ENCODE results near the gene FRMD4B. TPM values are rescaled to one million over a fixed set of nuclear protein-coding genes. Genes with fewer than 3 reads are reported as not detected.
"Not testable (repeated sequence)": the region's sequence is repeated elsewhere in the genome, so short reads cannot be mapped to it uniquely, and the experiment has no call there.

Gene FRMD4B
- total RNA-seq, 2 experiments from 2014 or later = 8.3 to 8.9 TPM

- ATAC-seq (ENCODE audit: low read depth) = no peak
- Mint-ChIP-seq H3K9me3 (no peaks in the 10 kb centered on the region), H3K27ac (no peak overlapping the region), H3K4me3 (no peak overlapping the region), H3K27me3 (no peaks in the 10 kb centered on the region), H3K4me1 (no peaks in the 10 kb centered on the region), H3K36me3 (no peaks in the 10 kb centered on the region)
- DNase-seq = no peak
- POLR2A ChIA-PET = no interaction called here
Measured at GRCh38 chr3:69292959-69293574, 92.8 kb downstream of the FRMD4B start.

GRCh38 chr3:69292185-69292584, 93.7 kb downstream of the FRMD4B start:
- Mint-ChIP-seq H3K4me3 (no peak overlapping the region), H3K4me1 (no peaks in the 10 kb centered on the region), H3K36me3 (no peaks in the 10 kb centered on the region), H3K27me3 (no peaks in the 10 kb centered on the region), H3K9me3 (no peaks in the 10 kb centered on the region), H3K27ac (no peak overlapping the region)
- DNase-seq = no peak
- POLR2A ChIA-PET = no interaction called here
- no peak for ATAC-seq (ENCODE audit: low read depth)

GRCh38 chr3:69290430-69290829, 95.5 kb downstream of the FRMD4B start:
- Mint-ChIP-seq H3K27me3 (no peaks in the 10 kb centered on the region), H3K4me3 (no peak overlapping the region), H3K27ac (no peak overlapping the region), H3K4me1 (no peaks in the 10 kb centered on the region), H3K9me3 (no peaks in the 10 kb centered on the region), H3K36me3 (no peaks in the 10 kb centered on the region)
- POLR2A ChIA-PET = no interaction called here
- ATAC-seq (ENCODE audit: low read depth) (no peak), DNase-seq (no peak)

- no peaks in the 10 kb centered on the region for H3K27me3 Mint-ChIP-seq
- POLR2A ChIA-PET = no interaction called here
- H3K9me3 Mint-ChIP-seq = no peaks in the 10 kb centered on the region
- ATAC-seq (ENCODE audit: low read depth) (no peak), DNase-seq (no peak)
- no peak overlapping the region for H3K27ac Mint-ChIP-seq
- no peaks in the 10 kb centered on the region for H3K4me1 Mint-ChIP-seq
- no peak overlapping the region for H3K4me3 Mint-ChIP-seq
- H3K36me3 Mint-ChIP-seq = no peaks in the 10 kb centered on the region
Measured at GRCh38 chr3:69290006-69290405, 95.9 kb downstream of the FRMD4B start.

- no peak for ATAC-seq (ENCODE audit: low read depth)
- DNase-seq = no peak
- Mint-ChIP-seq H3K9me3 (no peaks in the 10 kb centered on the region), H3K4me1 (no peaks in the 10 kb centered on the region), H3K36me3 (peaks cover 1% of the 10 kb centered on the region), H3K27me3 (no peaks in the 10 kb centered on the region), H3K4me3 (no peak overlapping the region), H3K27ac (no peak overlapping the region)
- POLR2A ChIA-PET = no interaction called here
Measured at GRCh38 chr3:69288161-69288895, 97.6 kb downstream of the FRMD4B start.

GRCh38 chr3:69283913-69284611, 101.8 kb downstream of the FRMD4B start:
- no peak overlapping the region for H3K4me3 Mint-ChIP-seq
- POLR2A ChIA-PET = no interaction called here
- H3K36me3 Mint-ChIP-seq = peaks cover 1% of the 10 kb centered on the region
- H3K27ac Mint-ChIP-seq = no peak overlapping the region
- H3K27me3 Mint-ChIP-seq = peaks cover 4% of the 10 kb centered on the region
- H3K4me1 Mint-ChIP-seq = peaks cover 4% of the 10 kb centered on the region
- no peaks in the 10 kb centered on the region for H3K9me3 Mint-ChIP-seq
- no peak for DNase-seq
- ATAC-seq (ENCODE audit: low read depth) = no peak

- no peak for ATAC-seq (ENCODE audit: low read depth)
- Mint-ChIP-seq H3K27ac (no peak overlapping the region), H3K9me3 (no peaks in the 10 kb centered on the region), H3K4me3 (no peak overlapping the region), H3K4me1 (peaks cover 4% of the 10 kb centered on the region), H3K27me3 (peaks cover 4% of the 10 kb centered on the region), H3K36me3 (peaks cover 1% of the 10 kb centered on the region)
- no peak for DNase-seq
- POLR2A ChIA-PET = no interaction called here
Measured at GRCh38 chr3:69283496-69283895, 102.4 kb downstream of the FRMD4B start.

- POLR2A ChIA-PET = no interaction called here
- ATAC-seq (ENCODE audit: low read depth) (peak; percentile 86), DNase-seq (no peak)
- Mint-ChIP-seq H3K9me3 (no peaks in the 10 kb centered on the region), H3K27ac (peak overlapping the region; percentile 10), H3K36me3 (peaks cover 1% of the 10 kb centered on the region), H3K27me3 (peaks cover 4% of the 10 kb centered on the region), H3K4me1 (peaks cover 4% of the 10 kb centered on the region), H3K4me3 (no peak overlapping the region)
Measured at GRCh38 chr3:69282181-69282580, 103.7 kb downstream of the FRMD4B start.

- DNase-seq; H3K4me3 Mint-ChIP-seq; H3K36me3 Mint-ChIP-seq; POLR2A ChIA-PET; H3K9me3 Mint-ChIP-seq; H3K27ac Mint-ChIP-seq; ATAC-seq (ENCODE audit: low read depth); H3K4me1 Mint-ChIP-seq; H3K27me3 Mint-ChIP-seq: not testable (repeated sequence)
Measured at GRCh38 chr3:69277403-69277802, 108.5 kb downstream of the FRMD4B start.

GRCh38 chr3:69276884-69277283, 109.0 kb downstream of the FRMD4B start:
- Mint-ChIP-seq H3K27me3 (peaks cover 4% of the 10 kb centered on the region), H3K27ac (no peak overlapping the region), H3K4me3 (no peak overlapping the region), H3K4me1 (no peaks in the 10 kb centered on the region), H3K36me3 (no peaks in the 10 kb centered on the region), H3K9me3 (no peaks in the 10 kb centered on the region)
- DNase-seq (no peak), ATAC-seq (ENCODE audit: low read depth) (no peak)
- POLR2A ChIA-PET = no interaction called here

GRCh38 chr3:69276191-69276590, 109.7 kb downstream of the FRMD4B start:
- H3K36me3 Mint-ChIP-seq; H3K4me3 Mint-ChIP-seq; POLR2A ChIA-PET; H3K27ac Mint-ChIP-seq; H3K9me3 Mint-ChIP-seq; H3K4me1 Mint-ChIP-seq; H3K27me3 Mint-ChIP-seq; DNase-seq; ATAC-seq (ENCODE audit: low read depth): not testable (repeated sequence)

GRCh38 chr3:69273896-69274295, 112.0 kb downstream of the FRMD4B start:
- H3K36me3 Mint-ChIP-seq = no peaks in the 10 kb centered on the region
- no peaks in the 10 kb centered on the region for H3K4me1 Mint-ChIP-seq
- no peak for ATAC-seq (ENCODE audit: low read depth)
- H3K27me3 Mint-ChIP-seq = peaks cover 2% of the 10 kb centered on the region
- POLR2A ChIA-PET = no interaction called here
- H3K9me3 Mint-ChIP-seq = no peaks in the 10 kb centered on the region
- no peak overlapping the region for H3K27ac Mint-ChIP-seq
- H3K4me3 Mint-ChIP-seq = no peak overlapping the region
- no peak for DNase-seq

- no peak overlapping the region for H3K27ac Mint-ChIP-seq
- H3K9me3 Mint-ChIP-seq = no peaks in the 10 kb centered on the region
- H3K36me3 Mint-ChIP-seq = no peaks in the 10 kb centered on the region
- no peaks in the 10 kb centered on the region for H3K4me1 Mint-ChIP-seq
- POLR2A ChIA-PET = no interaction called here
- no peak overlapping the region for H3K4me3 Mint-ChIP-seq
- no peak for DNase-seq
- peaks cover 2% of the 10 kb centered on the region for H3K27me3 Mint-ChIP-seq
- no peak for ATAC-seq (ENCODE audit: low read depth)
Measured at GRCh38 chr3:69272556-69272955, 113.3 kb downstream of the FRMD4B start.

GRCh38 chr3:69271098-69271497, 114.8 kb downstream of the FRMD4B start:
- Mint-ChIP-seq H3K4me1 (peaks cover under 1% of the 10 kb centered on the region), H3K27me3 (peaks cover 2% of the 10 kb centered on the region), H3K4me3 (no peak overlapping the region), H3K36me3 (no peaks in the 10 kb centered on the region), H3K9me3 (no peaks in the 10 kb centered on the region), H3K27ac (no peak overlapping the region)
- POLR2A ChIA-PET = no interaction called here
- ATAC-seq (ENCODE audit: low read depth) = no peak
- no peak for DNase-seq

Measured in activated naive CD8-positive, alpha-beta T cell treated with anti-CD3 and anti-CD28 coated beads, Interleukin-2, amount 10 ng/mL, durations not matched to agents 7 days and 5 days (primary cell).